ENCODE results near the gene POLDIP2. TPM values are rescaled to one million over a fixed set of nuclear protein-coding genes. Genes with fewer than 3 reads are reported as not detected.
A peak's percentile ranks its signal among the peaks of the same experiment; 100 is the strongest.

POLDIP2 gene
- total and polyA plus RNA-seq, 2 of the 13 experiments (the other 11 are each of a cell fraction or from before 2014, with no cell fraction given), result 85.9 to 114 TPM

DNA sequence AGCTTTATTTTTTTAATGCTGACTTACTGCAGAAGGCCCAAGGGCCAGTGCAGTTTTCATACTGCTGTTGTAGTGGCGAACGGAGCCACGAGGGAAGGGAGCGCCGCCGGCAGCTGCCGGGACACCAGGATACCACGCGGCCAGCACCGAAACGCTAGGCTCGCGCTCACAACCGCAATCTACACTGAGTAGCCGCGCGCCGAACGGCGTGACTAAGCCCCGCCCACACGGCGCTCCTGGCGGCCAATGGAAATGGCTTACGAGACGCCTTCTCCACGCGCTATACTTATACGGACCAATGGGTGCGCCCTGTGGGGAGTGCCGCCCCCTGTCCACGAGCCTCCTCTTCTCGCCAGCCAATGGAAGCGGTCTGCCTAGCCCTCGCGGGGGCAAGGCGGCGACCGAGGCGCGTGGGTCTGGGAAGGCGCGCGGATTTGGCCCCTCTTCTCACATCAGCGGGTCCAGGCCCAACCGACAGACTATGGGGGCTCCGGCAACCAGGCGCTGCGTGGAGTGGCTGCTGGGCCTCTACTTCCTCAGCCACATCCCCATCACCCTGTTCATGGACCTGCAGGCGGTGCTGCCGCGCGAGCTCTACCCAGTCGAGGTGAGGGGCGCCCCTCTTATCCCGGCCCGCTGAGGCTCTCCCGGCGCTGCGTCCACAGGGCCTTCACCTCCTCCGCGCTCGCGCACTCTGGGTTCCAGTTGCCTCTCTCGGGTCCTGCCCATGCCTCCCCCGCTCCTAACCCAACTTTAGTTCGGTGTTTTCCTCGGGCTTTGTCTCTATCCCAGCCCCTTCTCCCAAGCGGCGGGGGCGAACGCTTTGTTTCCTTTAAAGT lies 38.3 kb downstream of the POLDIP2 start, which contains the start of gene TMEM97 (continued):
- TF ChIP-seq ZNF687 (CRISPR knock-in tag; IDR thresholded peaks at IDR 0.05), result peak; percentile 91
- no peak for TF ChIP-seq ZNF569 (CRISPR knock-in tag; IDR thresholded peaks at IDR 0.05; ENCODE audit: borderline replicate concordance)
- TF ChIP-seq CTCF (CRISPR knock-in tag; IDR thresholded peaks at IDR 0.05), result peak; percentile 51
- TF ChIP-seq, protein P1, sequence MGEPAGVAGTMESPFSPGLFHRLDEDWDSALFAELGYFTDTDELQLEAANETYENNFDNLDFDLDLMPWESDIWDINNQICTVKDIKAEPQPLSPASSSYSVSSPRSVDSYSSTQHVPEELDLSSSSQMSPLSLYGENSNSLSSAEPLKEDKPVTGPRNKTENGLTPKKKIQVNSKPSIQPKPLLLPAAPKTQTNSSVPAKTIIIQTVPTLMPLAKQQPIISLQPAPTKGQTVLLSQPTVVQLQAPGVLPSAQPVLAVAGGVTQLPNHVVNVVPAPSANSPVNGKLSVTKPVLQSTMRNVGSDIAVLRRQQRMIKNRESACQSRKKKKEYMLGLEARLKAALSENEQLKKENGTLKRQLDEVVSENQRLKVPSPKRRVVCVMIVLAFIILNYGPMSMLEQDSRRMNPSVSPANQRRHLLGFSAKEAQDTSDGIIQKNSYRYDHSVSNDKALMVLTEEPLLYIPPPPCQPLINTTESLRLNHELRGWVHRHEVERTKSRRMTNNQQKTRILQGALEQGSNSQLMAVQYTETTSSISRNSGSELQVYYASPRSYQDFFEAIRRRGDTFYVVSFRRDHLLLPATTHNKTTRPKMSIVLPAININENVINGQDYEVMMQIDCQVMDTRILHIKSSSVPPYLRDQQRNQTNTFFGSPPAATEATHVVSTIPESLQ (CRISPR knock-in tag; conservative IDR thresholded peaks at IDR 0.05), result no peak
- TF ChIP-seq ZNF749 (CRISPR knock-in tag; IDR thresholded peaks at IDR 0.05; ENCODE audit: borderline replicate concordance), result peak; percentile 96
- TF ChIP-seq NCOA5 (CRISPR knock-in tag; IDR thresholded peaks at IDR 0.05), result no peak
- TF ChIP-seq ZNF770 (CRISPR knock-in tag; IDR thresholded peaks at IDR 0.05), result peak; percentile 21; the same call in 1 of the 2 replicates
- TF ChIP-seq ATF1 (CRISPR knock-in tag; IDR thresholded peaks at IDR 0.05), result peak; percentile 91
- no peak for TF ChIP-seq NPAS2 (CRISPR knock-in tag; IDR thresholded peaks at IDR 0.05; ENCODE audit: borderline replicate concordance)
- TF ChIP-seq ZNF766 (CRISPR knock-in tag; IDR thresholded peaks at IDR 0.05; ENCODE audit: borderline replicate concordance), result peak; percentile 76; the same call in 1 of the 2 replicates
- 0 out of 2 replicates have a peak, but pooled peaks have one; percentile 28 for TF ChIP-seq ZSCAN30 (CRISPR knock-in tag; IDR thresholded peaks at IDR 0.05)
- TF ChIP-seq HBP1 (CRISPR knock-in tag; IDR thresholded peaks at IDR 0.05; ENCODE audit: low read depth), result no peak; the same call in 1 of the 2 replicates
- TF ChIP-seq ZNF160 (CRISPR knock-in tag; IDR thresholded peaks at IDR 0.05), result no peak; the same call in 1 of the 2 replicates
- 0 out of 2 replicates have a peak, but pooled peaks have one; percentile 10 for TF ChIP-seq SIX4 (CRISPR knock-in tag; IDR thresholded peaks at IDR 0.05)
- TF ChIP-seq KDM4B (CRISPR knock-in tag; IDR thresholded peaks at IDR 0.05), result no peak
- peak; percentile 85 for TF ChIP-seq MED13 (CRISPR knock-in tag; IDR thresholded peaks at IDR 0.05)
- no peak for TF ChIP-seq PHF5A (CRISPR knock-in tag; IDR thresholded peaks at IDR 0.05; ENCODE audit: low read depth, unreplicated experiment)
